HG02870 (cell line): ENCODE measurements around the gene PEX6.

Source experiments
- ATAC-seq: cut with Tn5 transposase; IDR thresholded peaks from one replicate; pipeline ENCODE4 v1.9.1; 2021; ENCODE audit warnings: mild to moderate bottlenecking, moderate library complexity; ENCODE audit not compliant: unreplicated experiment

PEX6 gene

GRCh38 chr6:42937548-42938427 lies 41.2 kb downstream of the PEX6 start:
- no peak for ATAC-seq

DNA sequence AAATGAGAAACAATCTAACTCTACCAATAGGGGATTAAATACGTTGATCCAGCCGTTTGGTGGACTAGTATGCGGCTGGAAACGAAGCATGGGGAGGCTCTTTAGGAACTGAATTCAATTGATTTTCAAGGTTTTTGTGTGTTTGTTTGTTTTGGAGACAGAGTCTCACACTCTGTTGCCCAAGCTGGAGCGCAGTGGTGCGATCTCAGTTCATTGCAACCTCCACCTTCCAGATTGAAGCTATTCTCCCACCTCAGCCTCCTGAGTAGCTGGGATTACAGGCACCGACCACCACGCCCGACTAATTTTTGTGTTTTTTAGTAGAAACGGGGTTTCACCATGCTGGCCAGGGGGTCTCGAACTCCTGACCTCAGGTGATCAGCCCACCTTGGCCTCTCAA lies 42.6 kb downstream of the PEX6 start:
- ATAC-seq: no peak

GRCh38 chr6:42935322-42935721 lies 43.7 kb downstream of the PEX6 start:
- ATAC-seq: no peak

- ATAC-seq: no peak
Measured at GRCh38 chr6:42933205-42933604, 45.8 kb downstream of the PEX6 start.

GRCh38 chr6:42932412-42932811 lies 46.6 kb downstream of the PEX6 start:
- no peak for ATAC-seq

DNA sequence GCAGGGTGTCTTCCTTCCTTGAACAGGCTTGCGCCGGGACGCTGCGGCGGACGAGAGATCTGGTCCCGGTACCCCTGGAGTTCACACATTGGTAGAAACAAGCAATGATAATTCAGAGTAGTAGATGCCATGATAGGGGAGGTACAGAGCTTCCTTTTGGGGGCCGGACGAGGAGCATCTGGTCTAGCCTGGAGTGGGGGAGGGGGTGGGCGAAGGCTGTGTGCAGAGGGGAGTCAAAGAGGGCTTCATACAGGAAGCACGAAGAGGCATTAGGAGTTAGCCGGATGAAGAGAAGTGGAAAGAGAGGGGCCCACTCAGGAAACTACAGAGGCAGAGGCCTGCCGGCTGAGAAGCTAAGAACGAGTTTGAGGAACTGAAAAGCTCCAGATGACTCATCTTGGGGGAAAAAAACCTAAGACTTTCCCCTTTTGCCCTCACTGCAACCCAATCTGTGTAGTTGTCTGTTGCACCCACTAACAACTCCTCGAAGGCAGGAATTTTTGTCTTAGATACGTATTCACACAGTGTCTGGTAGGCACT lies 49.1 kb downstream of the PEX6 start:
- peak; percentile 48 for ATAC-seq

DNA sequence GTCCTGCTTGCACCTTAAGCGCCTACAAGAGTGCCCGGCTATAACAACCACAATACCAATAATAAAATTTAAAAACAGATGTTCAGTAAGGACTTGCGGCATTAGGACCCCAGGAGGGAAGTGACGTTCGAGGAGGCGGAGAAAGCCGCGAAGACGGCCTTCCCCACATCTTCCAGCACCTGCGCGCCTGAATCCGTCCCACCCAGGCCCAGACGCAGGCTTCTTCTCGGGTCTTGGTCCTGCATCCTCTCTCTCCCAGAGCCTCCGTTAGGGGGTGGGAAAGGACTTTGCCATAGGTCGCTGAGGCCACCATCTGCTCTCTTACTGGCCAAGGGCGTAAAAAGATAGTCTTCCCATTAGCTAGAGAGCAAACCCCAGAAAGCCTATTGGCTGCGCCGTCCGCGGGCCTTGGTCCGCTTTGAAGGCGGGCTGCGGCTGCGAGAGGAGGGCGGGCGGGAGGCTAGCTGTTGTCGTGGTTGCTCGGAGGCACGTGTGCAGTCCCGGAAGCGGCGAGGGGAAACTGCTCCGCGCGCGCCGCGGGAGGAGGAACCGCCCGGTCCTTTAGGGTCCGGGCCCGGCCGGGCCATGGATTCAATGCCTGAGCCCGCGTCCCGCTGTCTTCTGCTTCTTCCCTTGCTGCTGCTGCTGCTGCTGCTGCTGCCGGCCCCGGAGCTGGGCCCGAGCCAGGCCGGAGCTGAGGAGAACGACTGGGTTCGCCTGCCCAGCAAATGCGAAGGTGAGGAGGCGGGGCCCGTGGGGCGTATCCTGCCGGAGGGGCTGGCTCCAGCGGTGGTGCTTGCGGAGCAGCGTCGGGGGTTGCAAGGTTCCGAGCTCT lies 49.8 kb downstream of the PEX6 start, which contains the start of gene CNPY3:
Gene CNPY3, plus strand, starts transcription at position 495 of the 835 bp plus-strand sequence. Its CDS starts 91 bp downstream, at position 586.
- peak; percentile 66 for ATAC-seq

GRCh38 chr6:42925248-42925857 lies 53.6 kb downstream of the PEX6 start:
- no peak for ATAC-seq

- ATAC-seq: no peak
Measured at GRCh38 chr6:42923666-42924065, 55.3 kb downstream of the PEX6 start.

DNA sequence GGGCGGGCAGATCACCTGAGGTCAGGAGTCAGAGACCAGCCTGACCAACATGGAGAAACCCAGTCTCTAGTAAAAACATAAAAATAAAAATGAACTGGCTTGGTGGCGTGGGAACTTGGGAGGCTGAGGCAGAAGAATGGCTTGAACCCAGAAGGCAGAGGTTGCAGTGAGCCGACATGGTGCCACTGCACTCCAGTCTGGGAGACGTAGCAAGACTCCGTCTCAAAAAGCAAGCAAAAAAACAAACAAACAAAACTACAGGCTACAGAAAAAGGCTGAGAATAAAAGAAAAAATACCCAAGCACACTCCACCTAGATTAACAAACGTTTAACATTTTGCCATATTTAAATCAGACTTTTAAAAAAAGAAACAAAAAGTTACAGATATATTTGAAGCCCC lies 57.2 kb downstream of the PEX6 start:
- no peak for ATAC-seq

DNA sequence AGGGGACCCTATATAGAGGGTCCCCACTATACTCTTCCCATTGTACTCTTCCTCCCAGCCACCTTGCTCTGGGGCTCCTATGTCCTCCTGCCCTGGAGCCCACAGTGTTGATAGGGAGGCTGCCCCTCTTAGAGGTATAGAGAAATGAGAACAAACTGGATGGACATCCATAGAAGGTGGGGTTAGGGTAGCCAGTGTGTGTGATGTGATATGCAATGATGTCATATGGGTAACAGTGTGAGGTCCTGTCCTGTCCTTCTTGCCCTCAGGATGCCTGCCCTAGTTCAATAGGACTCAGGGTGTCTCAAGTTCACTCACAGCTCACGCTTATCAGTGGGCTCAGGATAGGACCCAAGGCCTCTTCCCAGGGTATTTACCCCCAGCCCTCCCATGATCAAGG lies 62.7 kb downstream of the PEX6 start:
- ATAC-seq: no peak

DNA sequence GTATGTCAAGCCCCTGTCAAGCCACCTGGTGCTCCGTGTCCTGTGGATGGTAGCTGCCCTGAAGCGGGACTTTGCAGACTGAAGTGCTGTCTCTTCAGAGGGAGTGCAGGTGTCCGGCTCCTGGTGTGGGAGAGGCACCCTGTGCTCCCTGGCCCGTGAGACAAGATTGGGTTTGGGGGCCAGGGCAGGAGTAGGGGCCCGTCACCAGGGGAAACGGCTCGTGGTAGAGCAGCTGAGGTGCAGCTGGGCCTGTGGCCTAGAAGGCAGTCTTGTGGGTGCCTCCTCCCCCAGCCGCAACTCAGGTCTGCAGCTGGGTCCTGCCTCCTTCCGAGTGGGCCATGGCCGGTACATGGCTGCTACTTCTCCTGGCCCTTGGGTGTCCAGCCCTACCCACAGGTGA lies 63.2 kb downstream of the PEX6 start, which contains the start of gene PTCRA:
Gene PTCRA, plus strand, starts transcription at position 322 of the 400 bp plus-strand sequence. Its CDS starts 17 bp downstream, at position 339.
- peak; percentile 41 for ATAC-seq

GRCh38 chr6:42914546-42914945 lies 64.4 kb downstream of the PEX6 start:
- ATAC-seq: no peak
